Activated effector memory CD4-positive, alpha-beta T cell treated with anti-CD3 and anti-CD28 coated beads, Interleukin-2, amount 50 U/mL, for 16 hours (primary cell): Measurements from ENCODE around the gene TPSAB1.
A peak's percentile ranks its signal among the peaks of the same experiment; 100 is the strongest.
"Not testable (repeated sequence)": the region's sequence is repeated elsewhere in the genome, so short reads cannot be mapped to it uniquely, and the experiment has no call there.

Experiments
- DNase-seq: peaks from one replicate; pipeline ENCODE4 v3.0.0-alpha.2; 2020

The TPSAB1 gene

GRCh38 chr16:1253701-1254364 lies 13.3 kb downstream of the TPSAB1 start:
- not testable (repeated sequence) for DNase-seq

- peak; percentile 59 for DNase-seq
These were observed 14.3 kb downstream of the TPSAB1 start for GRCh38 chr16:1254821-1255220.

GRCh38 chr16:1255276-1256122 lies 15.0 kb downstream of the TPSAB1 start, which contains the start of gene TPSD1:
Gene TPSD1, plus strand, starts transcription at chr16:1256069. Its CDS starts 212 bp downstream, at chr16:1256281.
- DNase-seq = peak; percentile 59

- peak; percentile 55 for DNase-seq
These were observed 15.9 kb downstream of the TPSAB1 start for GRCh38 chr16:1256296-1256873.

DNA sequence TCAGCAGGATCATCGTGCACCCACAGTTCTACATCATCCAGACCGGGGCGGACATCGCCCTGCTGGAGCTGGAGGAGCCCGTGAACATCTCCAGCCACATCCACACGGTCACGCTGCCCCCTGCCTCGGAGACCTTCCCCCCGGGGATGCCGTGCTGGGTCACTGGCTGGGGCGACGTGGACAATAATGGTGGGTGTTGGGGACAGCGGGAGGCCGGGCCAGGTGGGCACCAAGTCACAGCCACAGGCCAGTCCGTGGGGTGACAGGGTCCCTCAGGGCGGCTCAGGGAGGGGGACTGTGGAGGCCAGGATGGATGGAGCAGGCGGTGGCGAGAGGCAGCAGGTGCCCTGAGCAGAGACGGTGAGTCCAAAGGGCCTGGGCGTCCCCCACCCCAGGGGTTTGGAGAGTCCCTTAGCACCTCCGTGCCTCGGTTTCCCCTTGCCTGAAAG lies 16.4 kb downstream of the TPSAB1 start:
- peak; percentile 60 for DNase-seq

- DNase-seq = peak; percentile 39
These were observed 17.2 kb downstream of the TPSAB1 start for GRCh38 chr16:1257561-1258224.

DNA sequence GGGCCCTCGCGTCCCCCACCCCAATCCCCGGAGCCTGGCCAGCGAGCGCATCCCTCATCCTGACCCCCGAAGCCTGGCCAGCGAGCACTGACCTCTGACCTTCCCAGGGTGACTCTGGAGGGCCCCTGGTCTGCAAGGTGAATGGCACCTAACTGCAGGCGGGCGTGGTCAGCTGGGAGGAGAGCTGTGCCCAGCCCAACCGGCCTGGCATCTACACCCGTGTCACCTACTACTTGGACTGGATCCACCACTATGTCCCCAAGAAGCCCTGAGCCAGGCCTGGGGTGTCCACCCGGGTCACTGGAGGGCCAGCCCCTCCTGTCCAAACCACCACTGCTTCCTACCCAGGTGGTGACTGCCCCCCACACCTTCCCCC lies 17.7 kb downstream of the TPSAB1 start:
- DNase-seq = no peak

DNA sequence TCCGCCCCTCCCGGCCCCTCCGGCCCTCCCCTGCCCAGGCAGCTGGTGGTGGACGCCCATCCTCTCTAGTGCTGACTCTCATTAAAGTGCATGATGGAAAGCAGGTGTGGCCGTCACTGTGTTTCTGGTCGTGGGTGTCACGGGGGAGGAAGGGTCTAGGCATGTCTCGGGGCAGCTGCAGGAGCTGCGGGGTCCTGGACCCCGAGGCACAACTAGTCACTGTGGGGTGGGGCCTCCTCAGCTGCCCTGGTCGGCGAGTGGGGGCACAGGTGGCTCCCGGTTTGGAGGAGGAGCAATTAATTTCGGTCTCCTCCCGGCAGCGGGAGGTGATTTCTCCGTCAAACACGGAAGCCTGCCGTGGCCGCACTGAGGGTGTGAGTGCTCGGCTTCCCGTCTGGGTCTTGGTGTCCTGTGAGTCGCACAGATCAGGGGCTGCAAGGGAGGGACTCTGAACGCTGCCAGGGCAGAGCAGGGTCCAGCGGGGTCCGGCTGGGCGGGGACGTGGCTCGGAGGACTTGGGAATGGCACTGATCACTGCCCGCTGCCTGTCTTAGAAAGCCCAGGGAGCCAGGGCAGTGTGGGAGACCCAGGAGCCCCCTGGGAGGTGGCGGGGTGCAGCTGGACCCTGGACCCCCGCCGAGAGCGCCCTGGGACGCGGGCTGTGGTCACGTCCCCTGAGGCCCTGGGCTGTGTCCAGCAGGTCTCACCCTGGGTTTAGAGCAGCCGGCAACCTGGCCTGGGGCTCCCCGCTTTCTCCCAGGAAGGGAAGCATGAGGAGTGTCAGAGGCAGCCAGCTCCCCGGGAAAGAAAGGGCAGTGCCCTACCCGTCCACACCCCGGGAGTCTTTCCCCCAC lies 18.6 kb downstream of the TPSAB1 start:
- DNase-seq = no peak

- DNase-seq = no peak
These were observed 19.2 kb downstream of the TPSAB1 start for GRCh38 chr16:1259760-1260068.

GRCh38 chr16:1260101-1260680 lies 19.7 kb downstream of the TPSAB1 start:
- no peak for DNase-seq

DNA sequence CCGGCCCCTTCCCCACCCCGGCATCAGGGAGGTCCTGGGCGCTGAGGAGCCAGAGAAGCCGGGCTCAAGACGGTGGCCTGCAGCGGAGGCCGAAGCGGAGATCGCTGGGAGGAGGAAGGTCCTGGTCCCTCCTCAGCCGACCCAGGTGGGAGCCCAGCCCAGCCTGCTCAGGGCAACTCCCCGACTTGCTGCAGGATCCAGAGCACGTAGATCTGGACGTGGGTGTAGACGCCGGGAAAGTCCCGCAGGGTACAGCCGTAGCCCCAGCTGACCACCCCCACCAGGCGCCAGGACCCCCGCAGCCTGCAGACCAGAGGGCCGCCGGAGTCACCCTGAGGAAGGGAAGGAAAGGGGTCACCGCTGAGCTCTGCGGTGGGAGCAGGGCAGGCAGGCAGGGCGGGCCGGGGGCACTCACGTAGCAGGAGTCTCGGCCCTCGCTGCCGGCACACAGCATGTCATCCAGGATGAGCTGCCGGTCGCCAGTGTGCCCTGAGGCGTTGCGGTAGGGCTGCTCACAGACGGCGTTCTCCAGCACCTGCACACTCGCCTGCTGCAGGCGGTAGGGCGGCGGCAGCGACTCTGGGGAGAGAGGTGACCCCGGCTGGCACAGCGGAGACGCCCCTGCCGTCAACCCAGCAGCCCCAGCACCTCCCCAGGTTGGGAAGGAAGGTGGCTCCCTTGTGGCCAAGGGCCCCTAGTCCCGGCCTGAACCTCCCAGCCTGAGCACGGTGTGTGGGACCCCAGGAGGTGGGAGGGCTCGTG lies 20.8 kb downstream of the TPSAB1 start:
- no peak for DNase-seq

DNA sequence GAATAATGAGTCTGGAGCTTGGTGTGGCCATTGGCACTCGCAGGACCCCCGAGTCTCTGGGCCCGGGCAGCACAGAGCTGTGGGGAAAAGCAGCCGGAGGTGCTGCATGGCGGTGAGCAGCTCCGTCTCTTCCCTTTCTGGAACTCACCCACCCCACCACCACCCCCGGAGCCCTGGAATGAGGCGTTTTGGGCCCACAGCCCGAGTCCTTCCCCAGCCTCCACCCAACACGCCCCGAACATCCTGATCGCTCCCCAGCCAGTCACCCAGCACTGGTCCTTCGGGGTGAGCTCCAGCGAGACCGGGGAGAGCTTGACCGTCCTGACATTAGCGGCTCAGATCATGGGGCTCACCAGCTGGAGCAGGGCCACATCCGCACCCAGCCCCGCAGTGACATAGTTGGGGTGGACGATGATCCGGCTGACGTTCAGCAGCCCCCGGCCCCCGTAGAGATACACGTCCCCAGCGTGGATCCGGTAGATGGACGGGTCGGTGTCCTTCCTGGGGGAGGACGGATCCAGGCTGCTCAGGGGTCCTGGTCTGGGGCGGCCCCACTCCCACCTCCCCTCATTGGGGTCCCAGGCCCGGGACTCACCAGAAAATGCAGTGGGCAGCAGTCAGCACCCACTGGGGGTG lies 21.8 kb downstream of the TPSAB1 start:
- DNase-seq = no peak

- DNase-seq = no peak
These were observed 22.3 kb downstream of the TPSAB1 start for GRCh38 chr16:1262846-1263221.

GRCh38 chr16:1263591-1264344 lies 23.3 kb downstream of the TPSAB1 start:
- DNase-seq = no peak

GRCh38 chr16:1264345-1265089 lies 24.0 kb downstream of the TPSAB1 start:
- DNase-seq = no peak

- no peak for DNase-seq
These were observed 24.7 kb downstream of the TPSAB1 start for GRCh38 chr16:1265090-1265630.

DNA sequence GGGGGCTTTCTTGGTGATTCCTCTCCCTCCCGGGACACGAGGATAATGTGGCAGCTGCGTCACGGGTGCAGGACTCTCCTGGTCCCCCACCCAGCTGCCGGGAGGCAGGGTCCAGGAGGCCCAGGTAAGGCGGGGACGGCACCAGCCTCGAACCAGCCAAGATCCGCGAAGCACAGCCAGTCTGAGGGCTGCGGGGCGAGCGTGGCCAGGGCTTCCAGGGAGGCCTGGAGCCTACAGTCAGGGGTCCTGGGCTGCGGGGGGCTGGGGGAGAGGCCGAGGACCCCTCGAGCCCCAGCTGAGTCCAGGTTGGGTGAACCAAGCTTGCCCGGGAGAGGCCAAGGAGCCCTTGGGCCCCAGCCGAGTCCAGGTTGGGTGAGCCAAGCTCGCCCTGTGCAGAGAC lies 25.3 kb downstream of the TPSAB1 start:
- no peak for DNase-seq

- not testable (repeated sequence) for DNase-seq
These were observed 28.9 kb downstream of the TPSAB1 start for GRCh38 chr16:1269418-1269817.

DNA sequence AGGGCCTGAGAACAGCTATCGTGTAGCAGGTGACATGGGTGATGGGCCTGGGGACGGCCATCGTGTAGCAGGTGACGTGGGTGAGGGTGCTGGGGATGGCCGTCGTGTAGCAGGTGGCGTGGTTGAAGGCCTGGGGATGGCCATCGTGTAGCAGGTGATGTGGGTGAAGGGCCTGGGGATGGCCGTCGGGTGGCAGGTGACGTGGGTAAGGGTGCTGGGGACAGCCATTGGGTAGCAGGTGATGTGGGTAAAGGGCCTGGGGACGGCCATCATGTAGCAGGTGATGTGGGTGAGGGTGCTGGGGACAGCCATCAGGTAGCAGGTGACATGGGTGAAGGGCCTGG lies 30.8 kb downstream of the TPSAB1 start:
- DNase-seq = no peak
